ENCODE results near the gene TTC39C.

DNA sequence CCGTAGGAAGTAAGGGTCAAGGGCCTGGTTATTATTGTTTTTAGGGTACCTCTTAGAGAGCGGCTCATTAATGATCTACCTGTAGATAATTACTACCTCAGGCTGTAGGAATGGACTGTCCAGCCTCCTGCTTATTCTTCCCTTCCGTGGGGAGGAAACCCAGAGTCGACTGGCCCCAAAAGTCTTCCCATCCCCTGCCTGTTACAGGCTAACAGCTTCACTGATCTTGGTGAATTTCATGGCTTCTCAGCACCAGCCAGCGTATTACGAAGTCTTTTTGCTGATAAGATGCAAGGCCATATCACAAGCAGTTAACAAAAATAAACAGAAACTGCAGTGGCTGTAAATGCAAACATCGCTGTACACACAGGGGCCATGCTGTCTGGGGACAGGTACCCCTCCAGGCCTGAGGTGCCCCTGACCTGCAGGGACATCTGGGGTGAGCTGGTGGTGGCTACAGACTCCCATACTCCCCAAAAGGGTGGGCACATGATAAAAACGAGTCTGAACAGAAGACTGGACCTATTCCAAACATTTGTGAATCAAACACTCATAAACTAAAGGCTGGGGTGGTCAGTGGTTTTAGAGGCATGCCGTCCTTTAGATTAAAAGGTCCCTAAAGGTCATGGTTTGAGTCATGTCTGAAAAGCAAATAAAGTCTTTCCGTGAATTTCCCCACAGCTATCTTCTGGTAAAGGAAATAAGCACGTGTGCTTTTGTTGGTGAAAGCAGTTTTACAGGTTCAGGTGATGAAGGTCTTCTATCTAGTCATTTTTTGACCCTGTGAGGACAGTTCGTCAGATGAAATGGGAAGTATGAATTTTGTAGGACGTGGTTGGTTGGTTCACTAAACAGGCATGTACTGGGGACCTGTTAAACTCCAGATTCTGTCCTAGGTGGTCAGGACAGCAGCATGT is 36.7 kb downstream of the TTC39C start:
- TF ChIP-seq, protein P1, sequence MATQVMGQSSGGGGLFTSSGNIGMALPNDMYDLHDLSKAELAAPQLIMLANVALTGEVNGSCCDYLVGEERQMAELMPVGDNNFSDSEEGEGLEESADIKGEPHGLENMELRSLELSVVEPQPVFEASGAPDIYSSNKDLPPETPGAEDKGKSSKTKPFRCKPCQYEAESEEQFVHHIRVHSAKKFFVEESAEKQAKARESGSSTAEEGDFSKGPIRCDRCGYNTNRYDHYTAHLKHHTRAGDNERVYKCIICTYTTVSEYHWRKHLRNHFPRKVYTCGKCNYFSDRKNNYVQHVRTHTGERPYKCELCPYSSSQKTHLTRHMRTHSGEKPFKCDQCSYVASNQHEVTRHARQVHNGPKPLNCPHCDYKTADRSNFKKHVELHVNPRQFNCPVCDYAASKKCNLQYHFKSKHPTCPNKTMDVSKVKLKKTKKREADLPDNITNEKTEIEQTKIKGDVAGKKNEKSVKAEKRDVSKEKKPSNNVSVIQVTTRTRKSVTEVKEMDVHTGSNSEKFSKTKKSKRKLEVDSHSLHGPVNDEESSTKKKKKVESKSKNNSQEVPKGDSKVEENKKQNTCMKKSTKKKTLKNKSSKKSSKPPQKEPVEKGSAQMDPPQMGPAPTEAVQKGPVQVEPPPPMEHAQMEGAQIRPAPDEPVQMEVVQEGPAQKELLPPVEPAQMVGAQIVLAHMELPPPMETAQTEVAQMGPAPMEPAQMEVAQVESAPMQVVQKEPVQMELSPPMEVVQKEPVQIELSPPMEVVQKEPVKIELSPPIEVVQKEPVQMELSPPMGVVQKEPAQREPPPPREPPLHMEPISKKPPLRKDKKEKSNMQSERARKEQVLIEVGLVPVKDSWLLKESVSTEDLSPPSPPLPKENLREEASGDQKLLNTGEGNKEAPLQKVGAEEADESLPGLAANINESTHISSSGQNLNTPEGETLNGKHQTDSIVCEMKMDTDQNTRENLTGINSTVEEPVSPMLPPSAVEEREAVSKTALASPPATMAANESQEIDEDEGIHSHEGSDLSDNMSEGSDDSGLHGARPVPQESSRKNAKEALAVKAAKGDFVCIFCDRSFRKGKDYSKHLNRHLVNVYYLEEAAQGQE (IDR thresholded peaks at IDR 0.05; ENCODE audit: insufficient read depth in 1 of 2, low read depth in 2 of 2, low read length in 1 of 2) = no peak
- TF ChIP-seq, protein P2, sequence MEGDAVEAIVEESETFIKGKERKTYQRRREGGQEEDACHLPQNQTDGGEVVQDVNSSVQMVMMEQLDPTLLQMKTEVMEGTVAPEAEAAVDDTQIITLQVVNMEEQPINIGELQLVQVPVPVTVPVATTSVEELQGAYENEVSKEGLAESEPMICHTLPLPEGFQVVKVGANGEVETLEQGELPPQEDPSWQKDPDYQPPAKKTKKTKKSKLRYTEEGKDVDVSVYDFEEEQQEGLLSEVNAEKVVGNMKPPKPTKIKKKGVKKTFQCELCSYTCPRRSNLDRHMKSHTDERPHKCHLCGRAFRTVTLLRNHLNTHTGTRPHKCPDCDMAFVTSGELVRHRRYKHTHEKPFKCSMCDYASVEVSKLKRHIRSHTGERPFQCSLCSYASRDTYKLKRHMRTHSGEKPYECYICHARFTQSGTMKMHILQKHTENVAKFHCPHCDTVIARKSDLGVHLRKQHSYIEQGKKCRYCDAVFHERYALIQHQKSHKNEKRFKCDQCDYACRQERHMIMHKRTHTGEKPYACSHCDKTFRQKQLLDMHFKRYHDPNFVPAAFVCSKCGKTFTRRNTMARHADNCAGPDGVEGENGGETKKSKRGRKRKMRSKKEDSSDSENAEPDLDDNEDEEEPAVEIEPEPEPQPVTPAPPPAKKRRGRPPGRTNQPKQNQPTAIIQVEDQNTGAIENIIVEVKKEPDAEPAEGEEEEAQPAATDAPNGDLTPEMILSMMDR (IDR thresholded peaks at IDR 0.05) = no peak
- TF ChIP-seq SIN3A (IDR thresholded peaks at IDR 0.05; ENCODE audit: borderline replicate concordance, insufficient read depth, low read depth, low read length) (no peak), POLR2AphosphoS5 (IDR thresholded peaks at IDR 0.05; ENCODE audit: low read depth, low read length) (no peak), TCF7L2 (IDR thresholded peaks at IDR 0.05; ENCODE audit: low read depth, low read length) (peak; percentile 47; the same call in 1 of the 2 replicates)

All from Panc1 (cell line).